NT2/D1 (cell line): Measurements from ENCODE around the gene DHX8.

Experiments
- DNase-seq: peaks from one replicate; pipeline ENCODE4 v3.0.0-alpha.2; 2011; ENCODE audit warnings: low read depth, low spot score
- H3K27me3 ChIP-seq: 2 replicates; pipeline ENCODE4 v1.6.0; 2011; ENCODE audit warnings: mild to moderate bottlenecking; ENCODE audit not compliant: insufficient read length, insufficient read depth
- H3K36me3 ChIP-seq: 2 replicates; pipeline ENCODE4 v1.6.1; 2011; ENCODE audit warnings: mild to moderate bottlenecking, low read length, mixed read lengths; ENCODE audit not compliant: insufficient read depth, insufficient read length
- H3K4me1 ChIP-seq: 2 replicates; pipeline ENCODE4 v1.5.1; 2011; ENCODE audit not compliant: insufficient read depth, insufficient read length
- H3K4me3 ChIP-seq: 2 replicates; pipeline ENCODE4 v1.5.1; 2011; ENCODE audit warnings: low read depth; ENCODE audit not compliant: insufficient read length
- H3K9ac ChIP-seq: 2 replicates; pipeline ENCODE4 v1.6.0; 2011; ENCODE audit warnings: low read depth; ENCODE audit not compliant: insufficient read length
- H3K9me3 ChIP-seq: 2 replicates; pipeline ENCODE4 v1.5.1; 2011; ENCODE audit warnings: mild to moderate bottlenecking, low read length; ENCODE audit not compliant: insufficient read depth
- SUZ12 ChIP-seq: IDR thresholded peaks from 2 replicates; pipeline ENCODE4 v1.6.1; 2011; ENCODE audit not compliant: insufficient read length, insufficient read depth; ENCODE audit errors: extremely low read depth
- YY1 ChIP-seq: IDR thresholded peaks from 2 replicates; pipeline ENCODE4 v1.6.1; 2011; ENCODE audit not compliant: insufficient read length, insufficient read depth
- ZNF274 ChIP-seq: IDR thresholded peaks from 2 replicates; pipeline ENCODE4 v1.6.1; 2011; ENCODE audit warnings: mild to moderate bottlenecking, low read depth, low read length

Gene DHX8

DNA sequence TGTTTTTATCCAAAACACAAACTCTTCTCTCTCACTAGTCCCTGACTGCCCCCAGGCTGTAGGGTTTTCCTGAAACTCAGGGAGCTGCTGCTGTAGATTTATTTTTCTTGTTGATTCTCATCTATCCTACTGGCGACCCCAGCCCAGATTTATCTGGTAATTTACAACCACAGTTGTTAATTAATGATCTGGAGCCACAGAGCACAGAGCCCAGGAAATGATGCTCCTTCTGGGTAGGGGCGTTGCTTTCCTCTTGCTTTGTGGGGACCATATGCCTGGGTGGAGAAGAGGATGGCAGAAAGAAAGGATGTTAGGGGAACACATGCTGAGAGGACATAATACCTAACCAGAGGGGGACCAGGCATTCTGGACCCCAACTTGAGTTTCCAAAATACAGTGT, 69.8 kb downstream of the DHX8 start:
- TF ChIP-seq ZNF274 = no peak
- TF ChIP-seq SUZ12 = no peak
- TF ChIP-seq YY1 = no peak
- Histone ChIP-seq H3K27me3 (no peaks in the 10 kb centered on the region), H3K36me3 (no peaks in the 10 kb centered on the region), H3K9me3 (no peaks in the 10 kb centered on the region), H3K9ac (no peak overlapping the region), H3K4me3 (no peak overlapping the region), H3K4me1 (peaks cover 13% of the 10 kb centered on the region)
- DNase-seq = no peak

- TF ChIP-seq YY1 (no peak), SUZ12 (no peak)
- peaks cover 10% of the 10 kb centered on the region for H3K4me1 ChIP-seq
- no peaks in the 10 kb centered on the region for H3K36me3 ChIP-seq
- no peak for DNase-seq
- H3K9ac ChIP-seq = no peak overlapping the region
- H3K4me3 ChIP-seq = no peak overlapping the region
- no peaks in the 10 kb centered on the region for H3K27me3 ChIP-seq
- H3K9me3 ChIP-seq = no peaks in the 10 kb centered on the region
Observed at GRCh38 chr17:43554857-43555256, 71.1 kb downstream of the DHX8 start.

DNA sequence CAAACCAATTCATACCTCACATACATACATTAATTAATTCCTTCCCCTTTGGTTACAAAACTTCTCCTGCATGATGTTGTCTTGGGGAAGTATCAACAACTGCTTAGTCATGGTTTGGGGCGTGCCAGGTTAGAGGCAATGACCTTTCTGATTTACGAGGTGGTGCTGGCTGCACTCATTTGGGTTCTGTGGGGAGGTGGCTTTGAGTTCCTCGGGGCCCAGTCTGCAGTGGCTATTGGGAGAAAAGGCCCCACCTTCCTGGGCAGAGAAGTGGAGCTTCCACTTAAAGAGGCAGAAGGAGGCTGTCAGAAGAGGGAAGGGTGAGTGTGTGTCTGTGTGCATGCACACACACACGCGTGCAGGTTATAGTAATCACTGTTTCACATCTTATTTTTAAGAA, 72.5 kb downstream of the DHX8 start:
- Histone ChIP-seq H3K4me1 (peaks cover 11% of the 10 kb centered on the region), H3K36me3 (no peaks in the 10 kb centered on the region), H3K27me3 (no peaks in the 10 kb centered on the region), H3K9ac (no peak overlapping the region), H3K4me3 (no peak overlapping the region), H3K9me3 (no peaks in the 10 kb centered on the region)
- no peak for DNase-seq
- TF ChIP-seq YY1 (no peak), SUZ12 (no peak), ZNF274 (no peak)

DNA sequence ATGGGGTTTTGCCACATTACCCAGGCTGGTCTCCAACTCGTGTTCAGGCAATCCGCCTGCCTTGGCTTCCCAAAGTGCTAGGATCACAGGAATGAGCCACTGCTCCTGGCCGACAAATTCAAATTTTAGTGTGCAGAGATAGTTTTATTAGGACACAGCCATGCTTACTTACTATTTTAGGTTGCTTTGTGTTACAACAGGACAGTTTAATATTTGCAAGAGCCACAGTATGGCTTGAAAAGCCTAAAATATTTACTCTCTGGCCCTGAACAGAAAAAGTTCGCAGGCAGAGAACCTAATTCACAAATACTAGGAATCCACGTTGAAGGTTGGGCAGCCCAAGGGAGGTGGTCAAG, 75.0 kb downstream of the DHX8 start:
- Histone ChIP-seq H3K9ac (no peak overlapping the region), H3K36me3 (no peaks in the 10 kb centered on the region), H3K9me3 (no peaks in the 10 kb centered on the region), H3K4me1 (peaks cover 19% of the 10 kb centered on the region), H3K27me3 (no peaks in the 10 kb centered on the region), H3K4me3 (no peak overlapping the region)
- no peak for TF ChIP-seq SUZ12
- no peak for TF ChIP-seq YY1
- TF ChIP-seq ZNF274 = no peak
- DNase-seq = no peak

GRCh38 chr17:43559161-43559816, 75.5 kb downstream of the DHX8 start:
- Histone ChIP-seq H3K27me3 (no peaks in the 10 kb centered on the region), H3K36me3 (no peaks in the 10 kb centered on the region), H3K9ac (no peak overlapping the region)

DNA sequence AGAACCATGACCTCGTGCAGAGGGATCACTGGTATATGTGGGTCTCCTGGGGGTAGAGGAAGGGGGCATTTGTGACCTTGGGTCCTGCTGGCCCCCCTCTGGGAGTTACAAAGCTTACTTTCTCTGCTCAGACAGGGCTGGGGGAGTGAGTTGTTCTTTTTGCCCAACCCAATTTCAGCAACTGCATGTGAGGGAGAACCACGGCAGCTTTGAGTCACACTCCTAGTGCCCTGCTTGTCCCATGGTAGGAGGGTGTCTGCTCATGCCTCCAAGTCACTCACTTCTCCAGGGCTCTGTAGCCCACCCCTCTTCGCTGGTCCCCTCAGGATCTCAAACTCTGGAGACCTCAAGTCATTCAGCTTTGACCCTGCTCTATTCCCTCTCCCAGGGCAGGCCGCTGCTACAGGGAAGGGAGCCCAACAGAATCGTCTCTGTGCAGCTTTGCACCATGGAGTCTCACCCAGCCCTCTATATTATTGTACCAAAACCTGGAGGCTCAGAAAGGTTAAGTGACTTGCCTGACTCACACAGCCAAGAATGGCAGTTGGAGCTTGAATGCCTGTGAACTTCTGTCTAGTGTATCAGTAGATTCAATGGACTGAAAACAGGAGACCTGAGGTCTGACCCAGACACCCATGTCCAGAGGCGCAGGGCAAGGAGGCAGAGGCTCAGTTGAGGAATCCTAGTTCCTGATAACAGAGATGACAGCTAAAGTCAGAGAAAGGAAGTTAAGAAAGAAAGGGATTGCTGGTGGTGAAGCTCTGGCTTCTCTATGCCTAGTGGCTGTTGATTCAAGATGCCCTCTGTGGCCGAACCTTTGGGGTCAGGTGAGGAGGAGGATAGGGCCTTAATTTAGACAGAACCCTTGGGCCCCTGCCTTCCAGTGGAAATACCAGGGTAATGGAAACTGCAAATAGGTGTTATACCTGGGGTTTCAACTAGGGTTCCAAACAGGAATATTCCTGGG, 77.0 kb downstream of the DHX8 start:
- H3K9ac ChIP-seq = no peak overlapping the region
- H3K4me3 ChIP-seq = no peak overlapping the region
- peaks cover 19% of the 10 kb centered on the region for H3K4me1 ChIP-seq
- TF ChIP-seq SUZ12 = no peak
- no peak for TF ChIP-seq ZNF274
- TF ChIP-seq YY1 = no peak
- H3K9me3 ChIP-seq = no peaks in the 10 kb centered on the region
- no peaks in the 10 kb centered on the region for H3K36me3 ChIP-seq
- H3K27me3 ChIP-seq = no peaks in the 10 kb centered on the region
- no peak for DNase-seq

More at GRCh38 chr17:43559161-43559816, 75.5 kb downstream of the DHX8 start:
- Histone ChIP-seq H3K9me3 (no peaks in the 10 kb centered on the region), H3K4me3 (no peak overlapping the region), H3K4me1 (peaks cover 19% of the 10 kb centered on the region)
- no peak for DNase-seq
- TF ChIP-seq SUZ12 (no peak), ZNF274 (no peak), YY1 (no peak)
